ENCODE data around the gene BBLN. TPM values are rescaled to one million over a fixed set of nuclear protein-coding genes. Genes with fewer than 3 reads are reported as not detected.

BBLN gene
- total RNA-seq, 1 donor from 2014 or later = 389 TPM

GRCh38 chr9:128142596-128142995 lies 17.5 kb upstream of the BBLN start:
- Histone ChIP-seq H3K36me3 (no peaks in the 10 kb centered on the region), H3K27me3 (no peaks in the 10 kb centered on the region), H3K4me1 (no peaks in the 10 kb centered on the region), H3K9me3 (no peaks in the 10 kb centered on the region), H3K27ac (no peak overlapping the region), H3K4me3 (no peak overlapping the region)
- no peak for TF ChIP-seq CTCF (IDR thresholded peaks at IDR 0.05)
- intact Hi-C loops (cut with DNase I) = no loop called here
- no peak for DNase-seq (ENCODE audit: low spot score in 2 of 2)

GRCh38 chr9:128143525-128144238 lies 16.4 kb upstream of the BBLN start:
- no peak for TF ChIP-seq CTCF (IDR thresholded peaks at IDR 0.05)
- Histone ChIP-seq H3K4me1 (no peaks in the 10 kb centered on the region), H3K27me3 (no peaks in the 10 kb centered on the region), H3K36me3 (no peaks in the 10 kb centered on the region), H3K9me3 (no peaks in the 10 kb centered on the region), H3K27ac (no peak overlapping the region), H3K4me3 (no peak overlapping the region)
- DNase-seq (ENCODE audit: low spot score in 2 of 2) = no peak
- intact Hi-C loops (cut with DNase I) = no loop called here

DNA sequence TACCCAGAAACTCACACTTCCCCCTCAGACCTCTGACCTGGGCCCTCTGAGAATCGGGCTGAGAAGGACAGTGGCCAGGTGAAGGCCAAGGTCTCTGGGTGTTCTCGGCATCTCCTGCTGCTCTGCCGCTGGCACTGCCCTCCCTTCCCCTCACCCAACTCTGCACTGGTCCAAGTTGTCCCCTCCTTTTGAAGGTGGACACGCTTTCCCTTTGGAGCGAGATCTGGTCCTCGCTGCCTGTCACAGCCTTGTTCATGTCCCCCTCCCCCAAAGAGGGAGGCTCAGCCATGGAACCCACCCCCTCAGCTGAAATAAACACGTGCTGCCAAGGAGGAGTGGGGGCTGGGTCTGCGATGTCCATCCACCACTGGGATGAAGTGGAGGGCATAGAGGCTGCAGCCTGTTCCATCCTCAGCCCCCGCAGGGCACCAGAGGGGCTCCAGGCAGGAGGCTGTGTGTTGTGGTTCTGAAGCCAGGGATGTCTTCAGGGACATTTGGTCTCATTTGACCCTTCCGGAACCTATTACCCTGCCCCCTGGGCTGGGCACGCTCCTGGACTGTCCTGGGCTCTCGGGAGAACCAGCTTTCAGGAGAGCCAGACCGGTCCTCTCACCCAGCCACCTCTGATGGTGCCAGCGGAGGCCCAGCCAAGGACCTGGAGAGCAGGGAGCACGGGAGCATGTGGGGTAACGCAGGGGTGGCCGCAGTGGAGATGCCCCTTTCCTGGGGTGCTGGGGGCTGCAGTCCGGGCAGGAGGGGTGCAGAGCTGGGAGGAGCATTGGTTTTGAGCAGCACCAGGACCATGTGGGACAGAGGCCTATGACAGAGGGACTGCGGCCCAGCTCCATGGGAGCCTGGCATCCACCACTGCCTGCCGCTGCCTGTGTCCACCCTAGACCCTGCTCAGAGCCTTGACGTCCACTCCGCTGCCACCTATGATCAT lies 15.6 kb upstream of the BBLN start:
- intact Hi-C loops (cut with DNase I) = no loop called here
- Histone ChIP-seq H3K36me3 (no peaks in the 10 kb centered on the region), H3K27me3 (no peaks in the 10 kb centered on the region), H3K27ac (no peak overlapping the region), H3K4me3 (no peak overlapping the region), H3K9me3 (no peaks in the 10 kb centered on the region), H3K4me1 (no peaks in the 10 kb centered on the region)
- no peak for DNase-seq (ENCODE audit: low spot score in 2 of 2)
- no peak for TF ChIP-seq CTCF (IDR thresholded peaks at IDR 0.05)

GRCh38 chr9:128145536-128145935 lies 14.5 kb upstream of the BBLN start:
- Histone ChIP-seq H3K4me1 (no peaks in the 10 kb centered on the region), H3K4me3 (no peak overlapping the region), H3K27me3 (no peaks in the 10 kb centered on the region), H3K27ac (no peak overlapping the region), H3K9me3 (no peaks in the 10 kb centered on the region), H3K36me3 (no peaks in the 10 kb centered on the region)
- DNase-seq (ENCODE audit: low spot score in 2 of 2) = no peak
- no peak for TF ChIP-seq CTCF (IDR thresholded peaks at IDR 0.05)
- intact Hi-C loops (cut with DNase I) = no loop called here

- no peak for TF ChIP-seq CTCF (IDR thresholded peaks at IDR 0.05)
- no peaks in the 10 kb centered on the region for H3K9me3 ChIP-seq
- H3K36me3 ChIP-seq = no peaks in the 10 kb centered on the region
- H3K4me3 ChIP-seq = no peak overlapping the region
- no peak overlapping the region for H3K27ac ChIP-seq
- H3K27me3 ChIP-seq = no peaks in the 10 kb centered on the region
- H3K4me1 ChIP-seq = no peaks in the 10 kb centered on the region
- DNase-seq (ENCODE audit: low spot score in 2 of 2) = no peak
- intact Hi-C loops (cut with DNase I) = no loop called here
Observed at GRCh38 chr9:128145951-128146351, 14.1 kb upstream of the BBLN start.
